GM23248 (cell line): ENCODE results near the gene PPP4R1. TPM values are rescaled to one million over a fixed set of nuclear protein-coding genes. Genes with fewer than 3 reads are reported as not detected.

ENCODE experiments used
- DNase-seq: peaks from one replicate; pipeline ENCODE4 v3.0.0-alpha.2; 2015
- H2AFZ ChIP-seq: fragments of 200-600 bp; sonication (generic); 2 replicates; pipeline ENCODE4 v1.6.1; 2016; ENCODE audit warnings: antibody characterized with exemption
- H3F3A ChIP-seq: fragments of 200-600 bp; sonication (generic); 2 replicates; pipeline ENCODE4 v1.6.1; 2016; ENCODE audit warnings: mild to moderate bottlenecking, antibody characterized with exemption, mixed run types; ENCODE audit not compliant: insufficient read depth
- H3K27ac ChIP-seq: fragments of 200-600 bp; sonication (generic); 2 replicates; pipeline ENCODE4 v1.5.1; 2016; ENCODE audit warnings: mild to moderate bottlenecking
- H3K27me3 ChIP-seq: fragments of 200-600 bp; sonication (generic); replicated peaks from 2 replicates; pipeline ENCODE4 v1.6.1; 2016; ENCODE audit warnings: mild to moderate bottlenecking; ENCODE audit not compliant: insufficient read depth
- H3K36me3 ChIP-seq: fragments of 200-600 bp; sonication (generic); 2 replicates; pipeline ENCODE4 v1.6.1; 2016; ENCODE audit warnings: low read depth, mild to moderate bottlenecking
- H3K4me1 ChIP-seq: fragments of 200-600 bp; sonication (generic); 2 replicates; pipeline ENCODE4 v1.6.1; 2016; ENCODE audit warnings: mild to moderate bottlenecking; ENCODE audit not compliant: insufficient read depth
- H3K4me2 ChIP-seq: fragments of 200-600 bp; sonication (generic); one replicate; pipeline ENCODE4 v1.6.1; 2016; ENCODE audit warnings: mild to moderate bottlenecking; ENCODE audit not compliant: unreplicated experiment
- H3K4me3 ChIP-seq: fragments of 200-600 bp; sonication (generic); 2 replicates; pipeline ENCODE4 v1.5.1; 2016; ENCODE audit warnings: mild to moderate bottlenecking
- H3K79me2 ChIP-seq: fragments of 200-600 bp; sonication (generic); 2 replicates; pipeline ENCODE4 v1.6.1; 2016; ENCODE audit warnings: mild to moderate bottlenecking; ENCODE audit not compliant: insufficient read depth
- H3K9ac ChIP-seq: fragments of 200-600 bp; sonication (generic); 2 replicates; pipeline ENCODE4 v1.6.1; 2016; ENCODE audit warnings: mild to moderate bottlenecking
- H3K9me2 ChIP-seq: fragments of 200-600 bp; sonication (generic); 2 replicates; pipeline ENCODE4 v1.6.1; 2016; ENCODE audit warnings: mixed run types, mild to moderate bottlenecking, moderate library complexity; ENCODE audit not compliant: insufficient read depth
- H3K9me3 ChIP-seq: fragments of 200-600 bp; sonication (generic); one replicate; pipeline ENCODE4 v1.6.1; 2017; ENCODE audit warnings: low read depth
- H4K20me1 ChIP-seq: fragments of 200-600 bp; sonication (generic); 2 replicates; pipeline ENCODE4 v1.6.0; 2016; ENCODE audit not compliant: insufficient read depth
- EZH2 ChIP-seq: fragments of 200-600 bp; sonication (generic); IDR thresholded peaks from 2 replicates; pipeline ENCODE4 v1.6.1; 2018; ENCODE audit warnings: antibody characterized with exemption, mild to moderate bottlenecking; ENCODE audit not compliant: insufficient read depth, poor library complexity, severe bottlenecking
- EZH2phosphoT487 ChIP-seq: fragments of 200-600 bp; sonication (generic); IDR thresholded peaks from 2 replicates; pipeline ENCODE4 v1.6.1; 2018; ENCODE audit warnings: antibody characterized with exemption, moderate library complexity, mild to moderate bottlenecking, low read depth; ENCODE audit not compliant: insufficient read depth
- WGBS, 2 experiments: methylation state at CpG; one replicate each; pipeline ENCODE4 v1.1.6; 2015 to 2017; ENCODE audit warnings: low lambda C conversion rate in 2 of 2, low coverage in 1 of 2; ENCODE audit errors: missing lambda C conversion rate in 2 of 2; 5-methylcytosine and 5-hydroxymethylcytosine counted together
- in situ Hi-C: fragments of 300-500 bp; cut with MboI; formaldehyde crosslinking; loops from 2 replicates; pipeline ENCODE4 v1.15.0; 2020
- polyA plus RNA-seq: library from polyadenylated mRNA; unstranded; fragments of >200 nt; fragmentation: Nextera tagmentation; extraction: Ambion mirVana; gene quantifications from 2 replicates; pipeline ENCODE4 v1.2.1, GENCODE V29; 2016
- total RNA-seq: library from RNA; depleted of rRNA; stranded (reverse); fragments of >200 nt; shearing (Covaris generic); gene quantifications from 2 replicates; pipeline ENCODE4 v1.2.3, GENCODE V29; 2014

The PPP4R1 gene
- total and polyA plus RNA-seq, 2 experiments from 2014 or later: 33.0 to 97.9 TPM

DNA sequence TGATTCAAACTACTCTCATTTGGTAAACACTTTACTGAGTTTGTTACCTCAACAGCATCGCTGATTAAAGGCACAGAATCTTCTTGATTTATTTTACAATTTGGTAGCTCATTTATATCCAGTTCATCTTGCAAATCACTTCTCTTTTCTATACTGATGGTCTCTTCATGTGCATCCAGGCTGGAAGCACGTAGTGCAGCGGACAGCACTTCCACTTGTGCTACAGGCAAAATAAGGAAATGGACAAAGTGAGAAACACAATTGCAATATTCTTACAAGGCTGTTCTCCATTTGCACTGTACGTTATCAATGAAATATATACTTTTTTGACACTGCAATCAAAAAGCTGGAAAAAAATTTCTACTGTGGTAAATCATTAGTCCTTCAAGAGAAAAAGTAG is 51.0 kb downstream of the PPP4R1 start:
- Histone ChIP-seq H3K4me1 (no peaks in the 10 kb centered on the region; the same call in 1 of the 2 replicates), H4K20me1 (0 out of 2 replicates have a peak, but pooled peaks cover 6% of the 10 kb centered on the region), H3K27ac (no peak overlapping the region), H3F3A (peaks cover 4% of the 10 kb centered on the region; the same call in 1 of the 2 replicates), H3K9ac (no peak overlapping the region), H3K9me3 (no peaks in the 10 kb centered on the region), H3K27me3 (no peaks in the 10 kb centered on the region), H3K4me3 (no peak overlapping the region), H2AFZ (no peak overlapping the region), H3K9me2 (no peaks in the 10 kb centered on the region), H3K79me2 (peaks cover 54% of the 10 kb centered on the region), H3K36me3 (peaks cover 52% of the 10 kb centered on the region), H3K4me2 (no peak overlapping the region)
- DNase-seq: no peak
- in situ Hi-C loops: no loop called here
- WGBS, 2 experiments: 92% methylated on average over 4 of the region's 4 CpGs
- TF ChIP-seq EZH2phosphoT487: no peak
- TF ChIP-seq EZH2: no peak

DNA sequence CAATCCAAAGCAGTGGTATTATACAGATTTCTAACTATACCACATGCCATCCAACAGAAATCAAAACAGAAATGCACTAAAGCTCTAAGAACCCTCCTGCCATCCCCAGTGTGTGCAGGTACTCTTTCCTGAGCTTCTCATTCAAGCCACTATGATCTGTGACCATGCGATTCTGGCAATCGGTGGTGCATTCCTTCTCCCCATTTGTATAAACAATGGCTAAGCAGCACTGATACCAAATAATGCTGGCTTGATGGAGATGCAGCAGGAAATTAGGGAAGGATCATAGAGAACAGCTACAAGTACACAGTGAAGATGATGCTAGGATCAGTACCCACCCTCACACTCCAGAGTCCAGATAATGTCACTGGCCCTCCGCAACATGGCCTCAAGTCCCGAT is 51.8 kb downstream of the PPP4R1 start:
- Histone ChIP-seq H3K9me3 (no peaks in the 10 kb centered on the region), H3K27ac (no peak overlapping the region), H3F3A (peaks cover 4% of the 10 kb centered on the region; the same call in 1 of the 2 replicates), H4K20me1 (0 out of 2 replicates have a peak, but pooled peaks cover 6% of the 10 kb centered on the region), H3K9ac (no peak overlapping the region), H3K4me2 (no peak overlapping the region), H2AFZ (no peak overlapping the region), H3K27me3 (no peaks in the 10 kb centered on the region), H3K4me3 (no peak overlapping the region), H3K79me2 (peaks cover 47% of the 10 kb centered on the region), H3K4me1 (no peaks in the 10 kb centered on the region; the same call in 1 of the 2 replicates), H3K36me3 (peaks cover 60% of the 10 kb centered on the region), H3K9me2 (no peaks in the 10 kb centered on the region)
- no peak for DNase-seq
- TF ChIP-seq EZH2phosphoT487 (no peak), EZH2 (no peak)
- WGBS, 2 experiments: 95% methylated on average over 4 of the region's 4 CpGs
- in situ Hi-C loops: no loop called here

DNA sequence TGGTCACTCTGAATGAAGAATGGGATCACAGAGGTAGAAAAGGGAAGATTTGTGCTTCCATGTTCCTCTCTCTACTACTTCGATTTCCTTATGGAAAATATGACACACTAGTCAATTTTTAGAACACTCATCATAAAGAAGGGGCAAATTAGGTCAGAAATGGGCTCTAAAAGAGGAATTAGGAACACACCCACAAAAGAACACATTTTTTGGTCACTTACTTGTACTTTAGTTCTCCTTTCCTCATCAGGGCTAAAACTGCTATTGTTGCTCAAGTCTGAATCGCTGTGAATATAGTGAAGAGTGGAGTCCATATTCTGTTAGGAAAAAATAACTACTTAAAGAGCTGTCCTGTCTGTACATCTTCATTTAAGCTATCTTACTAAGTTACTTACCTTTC is 52.6 kb downstream of the PPP4R1 start:
- no peak overlapping the region for H3K9ac ChIP-seq
- TF ChIP-seq EZH2phosphoT487 (no peak), EZH2 (no peak)
- no peak overlapping the region for H3K4me2 ChIP-seq
- H3K9me2 ChIP-seq: no peaks in the 10 kb centered on the region
- no peaks in the 10 kb centered on the region for H3K9me3 ChIP-seq
- H3K4me1 ChIP-seq: no peaks in the 10 kb centered on the region; the same call in 1 of the 2 replicates
- in situ Hi-C loops: no loop called here
- H3K36me3 ChIP-seq: peaks cover 68% of the 10 kb centered on the region
- no peak overlapping the region for H3K27ac ChIP-seq
- peaks cover 4% of the 10 kb centered on the region; the same call in 1 of the 2 replicates for H3F3A ChIP-seq
- H4K20me1 ChIP-seq: 0 out of 2 replicates have a peak, but pooled peaks cover 6% of the 10 kb centered on the region
- WGBS, 2 experiments: 95 to 97% methylated on average over 2 of the region's 2 CpGs
- no peaks in the 10 kb centered on the region for H3K27me3 ChIP-seq
- peaks cover 42% of the 10 kb centered on the region for H3K79me2 ChIP-seq
- no peak overlapping the region for H3K4me3 ChIP-seq
- DNase-seq: peak; percentile 10
- no peak overlapping the region for H2AFZ ChIP-seq

DNA sequence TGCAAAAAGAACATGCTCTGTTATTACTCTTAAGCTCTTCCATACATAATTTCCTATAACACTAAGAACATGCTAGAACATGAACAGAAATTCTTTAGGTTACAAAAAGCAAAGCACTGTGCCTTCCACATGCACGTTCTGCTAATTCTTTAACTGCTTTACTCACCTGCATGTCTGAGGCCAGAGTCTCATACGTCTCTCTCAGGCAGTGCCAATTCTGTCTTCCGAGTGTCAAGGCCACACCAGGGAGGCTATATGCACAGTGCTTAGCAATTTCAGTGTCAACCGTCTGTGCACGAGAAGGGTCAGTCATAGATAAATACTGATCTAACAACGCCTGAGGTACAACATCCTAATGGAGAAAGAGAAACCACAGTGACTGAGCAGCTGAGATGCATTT is 55.1 kb downstream of the PPP4R1 start:
- peaks cover 86% of the 10 kb centered on the region for H3K36me3 ChIP-seq

More for the DNA sequence above, 55.1 kb downstream of the PPP4R1 start:
- Histone ChIP-seq H3K9ac (no peak overlapping the region), H4K20me1 (0 out of 2 replicates have a peak, but pooled peaks cover 6% of the 10 kb centered on the region), H2AFZ (no peak overlapping the region), H3K27me3 (no peaks in the 10 kb centered on the region), H3K9me2 (no peaks in the 10 kb centered on the region), H3K79me2 (peaks cover 31% of the 10 kb centered on the region), H3K4me2 (no peak overlapping the region), H3F3A (peaks cover 10% of the 10 kb centered on the region; the same call in 1 of the 2 replicates), H3K4me3 (no peak overlapping the region), H3K4me1 (no peaks in the 10 kb centered on the region; the same call in 1 of the 2 replicates), H3K27ac (no peak overlapping the region), H3K9me3 (no peaks in the 10 kb centered on the region)
- no peak for TF ChIP-seq EZH2phosphoT487
- no peak for TF ChIP-seq EZH2
- WGBS, 2 experiments: 91 to 92% methylated on average over 6 of the region's 6 CpGs
- in situ Hi-C loops: no loop called here
- no peak for DNase-seq
